MG63 (cell line): ENCODE data around the gene HDGFL2. TPM values are rescaled to one million over a fixed set of nuclear protein-coding genes. Genes with fewer than 3 reads are reported as not detected.

Experiments used
- DNase-seq: peaks from one replicate; pipeline ENCODE4 v3.0.0-alpha.2; 2020
- H3K27me3 ChIP-seq: fragments of 250-450 bp; sonication (Bioruptor Pico); 2 replicates; pipeline ENCODE4 v1.5.1; 2020; ENCODE audit warnings: mild to moderate bottlenecking, moderate library complexity
- H3K36me3 ChIP-seq: fragments of 250-450 bp; sonication (Bioruptor Pico); 2 replicates; pipeline ENCODE4 v1.5.1; 2020; ENCODE audit warnings: mild to moderate bottlenecking, moderate library complexity
- H3K4me3 ChIP-seq: fragments of 250-450 bp; sonication (Bioruptor Pico); 2 replicates; pipeline ENCODE4 v1.5.1; 2020; ENCODE audit warnings: mild to moderate bottlenecking, moderate library complexity
- H3K9me3 ChIP-seq: fragments of 250-450 bp; sonication (Bioruptor Pico); 2 replicates; pipeline ENCODE4 v1.5.1; 2020; ENCODE audit warnings: mild to moderate bottlenecking, moderate library complexity
- total RNA-seq: library from RNA; depleted of rRNA; stranded (reverse); fragments of >200 nt; shearing (Covaris generic); gene quantifications from 2 replicates; pipeline ENCODE4 v1.2.3, GENCODE V29; 2014; ENCODE audit warnings: low replicate concordance; rRNA removed

The HDGFL2 gene
- total RNA-seq, 1 experiment from 2014 or later: 29.8 TPM

- Histone ChIP-seq H3K4me3 (no peak overlapping the region), H3K27me3 (no peaks in the 10 kb centered on the region), H3K36me3 (no peaks in the 10 kb centered on the region), H3K9me3 (no peaks in the 10 kb centered on the region)
- DNase-seq: no peak
Measured at GRCh38 chr19:4542896-4543841, 71.1 kb downstream of the HDGFL2 start.

- Histone ChIP-seq H3K9me3 (no peaks in the 10 kb centered on the region), H3K36me3 (no peaks in the 10 kb centered on the region), H3K4me3 (no peak overlapping the region)
Measured at GRCh38 chr19:4543842-4544647, 71.9 kb downstream of the HDGFL2 start.

GRCh38 chr19:4547303-4548237, 75.5 kb downstream of the HDGFL2 start:
- Histone ChIP-seq H3K9me3 (no peaks in the 10 kb centered on the region), H3K27me3 (no peaks in the 10 kb centered on the region), H3K36me3 (no peaks in the 10 kb centered on the region), H3K4me3 (no peak overlapping the region)
- DNase-seq: peak; percentile 33

More at GRCh38 chr19:4543842-4544647, 71.9 kb downstream of the HDGFL2 start:
- H3K27me3 ChIP-seq: no peaks in the 10 kb centered on the region
- DNase-seq: no peak

- no peaks in the 10 kb centered on the region for H3K9me3 ChIP-seq
- no peak for DNase-seq
- no peaks in the 10 kb centered on the region for H3K36me3 ChIP-seq
- no peaks in the 10 kb centered on the region for H3K27me3 ChIP-seq
- H3K4me3 ChIP-seq: no peak overlapping the region
Measured at GRCh38 chr19:4548238-4548584, 76.1 kb downstream of the HDGFL2 start.

GRCh38 chr19:4550018-4550417, 77.9 kb downstream of the HDGFL2 start:
- no peaks in the 10 kb centered on the region for H3K27me3 ChIP-seq
- no peaks in the 10 kb centered on the region for H3K9me3 ChIP-seq
- H3K36me3 ChIP-seq: no peaks in the 10 kb centered on the region
- no peak overlapping the region for H3K4me3 ChIP-seq
- no peak for DNase-seq

GRCh38 chr19:4550479-4551050, 78.5 kb downstream of the HDGFL2 start:
- H3K9me3 ChIP-seq: no peaks in the 10 kb centered on the region
- no peak for DNase-seq

More at GRCh38 chr19:4550479-4551050, 78.5 kb downstream of the HDGFL2 start:
- no peaks in the 10 kb centered on the region for H3K36me3 ChIP-seq
- H3K27me3 ChIP-seq: no peaks in the 10 kb centered on the region
- no peak overlapping the region for H3K4me3 ChIP-seq

Other genes starting within 250 kb of the HDGFL2 start
- not detected in 2 replicates for gene EBI3, start 242.8 kb upstream of the HDGFL2 start, total RNA-seq
- 13.6 and 26.1 TPM in 2 replicates for gene YJU2, start 225.2 kb upstream of the HDGFL2 start, total RNA-seq
- gene SHD, start 193.0 kb upstream of the HDGFL2 start, total RNA-seq: not detected in 2 replicates
- not detected in 2 replicates for gene TMIGD2, start 169.9 kb upstream of the HDGFL2 start, total RNA-seq
- gene FSD1, start 167.7 kb upstream of the HDGFL2 start, total RNA-seq: not detected in 2 replicates
- gene STAP2, start 133.5 kb upstream of the HDGFL2 start, total RNA-seq: not detected in 2 replicates
- gene MPND, start 128.7 kb upstream of the HDGFL2 start, total RNA-seq: 0.52 and 4.4 TPM in 2 replicates
- 50.5 and 76.0 TPM in 2 replicates for gene SH3GL1, start 71.8 kb upstream of the HDGFL2 start, total RNA-seq
- 24.1 and 24.7 TPM in 2 replicates for gene CHAF1A, start 69.7 kb upstream of the HDGFL2 start, total RNA-seq
- gene UBXN6, start 14.5 kb upstream of the HDGFL2 start, total RNA-seq: 58.0 and 107 TPM in 2 replicates
- gene PLIN4, start 46.2 kb downstream of the HDGFL2 start, total RNA-seq: not detected in 2 replicates
- gene PLIN5, start 62.9 kb downstream of the HDGFL2 start, total RNA-seq: not detected in 2 replicates
- gene LRG1, start 67.7 kb downstream of the HDGFL2 start, total RNA-seq: not detected in 2 replicates
- gene SEMA6B, start 87.4 kb downstream of the HDGFL2 start, total RNA-seq: 4.5 and 5.7 TPM in 2 replicates
- gene TNFAIP8L1, start 167.2 kb downstream of the HDGFL2 start, total RNA-seq: 1.2 and 1.5 TPM in 2 replicates
- 161 and 252 TPM in 2 replicates for gene MYDGF, start 198.0 kb downstream of the HDGFL2 start, total RNA-seq